HG03060 (cell line): Measurements from ENCODE around the gene VPS54.
"Not testable (repeated sequence)": the region's sequence is repeated elsewhere in the genome, so short reads cannot be mapped to it uniquely, and the experiment has no call there.

ENCODE experiments used
- ATAC-seq: cut with Tn5 transposase; IDR thresholded peaks from one replicate; pipeline ENCODE4 v1.9.1; 2021; ENCODE audit warnings: low read depth, moderate number of reproducible peaks; ENCODE audit not compliant: unreplicated experiment

VPS54 gene

DNA sequence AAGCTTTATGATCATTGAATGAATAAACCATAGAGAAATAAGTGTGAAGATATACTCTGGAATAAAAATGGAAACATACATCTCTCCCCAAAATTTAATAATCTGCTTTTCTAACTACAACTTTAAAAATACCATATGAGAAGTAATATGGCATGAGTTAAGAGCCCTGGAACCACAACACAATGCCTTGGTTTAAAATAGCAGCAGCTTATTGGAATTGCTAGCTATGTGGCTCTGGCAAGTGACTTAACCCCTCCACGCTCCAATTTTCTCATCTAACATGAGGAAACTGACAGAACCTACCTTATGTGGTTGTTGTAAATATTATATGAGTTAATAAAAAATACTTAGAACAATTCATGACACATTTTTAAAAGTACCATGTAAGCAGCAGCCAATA, 76.4 kb downstream of the VPS54 start:
- ATAC-seq: no peak

DNA sequence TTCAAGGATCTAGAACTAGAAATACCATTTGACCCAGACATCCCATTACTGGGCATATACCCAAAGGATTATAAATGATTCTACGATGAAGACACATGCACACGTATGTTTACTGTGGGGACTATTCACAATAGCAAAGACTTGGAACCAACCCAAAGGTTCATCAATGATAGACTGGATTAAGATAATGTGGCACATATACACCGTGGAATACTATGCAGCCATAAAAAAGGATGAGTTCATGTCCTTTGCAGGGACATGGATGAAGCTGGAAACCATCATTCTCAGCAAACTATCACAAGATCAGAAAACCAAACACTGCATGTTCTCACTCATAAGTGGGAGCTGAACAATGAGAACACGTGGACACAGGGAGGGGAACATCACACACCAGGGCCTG, 87.1 kb downstream of the VPS54 start:
- ATAC-seq: not testable (repeated sequence)

DNA sequence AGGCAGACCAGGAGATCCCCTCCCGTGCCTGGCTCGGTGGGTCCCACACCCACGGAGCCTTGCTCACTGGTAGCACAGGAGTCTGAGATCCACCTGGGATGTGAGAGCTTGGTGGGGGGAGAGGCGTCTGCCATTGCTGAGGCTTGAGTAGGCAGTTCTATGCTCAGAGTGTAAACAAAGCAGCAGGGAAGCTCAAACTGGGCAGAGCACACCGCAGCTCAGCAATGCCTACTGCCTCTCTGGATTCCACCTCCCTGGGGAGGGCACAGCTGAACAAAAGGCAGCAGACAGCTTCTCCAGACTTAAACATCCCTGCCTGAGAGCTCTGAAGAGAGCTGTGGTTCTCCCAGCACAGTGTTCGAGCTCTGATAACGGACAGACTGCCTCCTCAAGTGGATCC, 92.4 kb downstream of the VPS54 start:
- no peak for ATAC-seq

DNA sequence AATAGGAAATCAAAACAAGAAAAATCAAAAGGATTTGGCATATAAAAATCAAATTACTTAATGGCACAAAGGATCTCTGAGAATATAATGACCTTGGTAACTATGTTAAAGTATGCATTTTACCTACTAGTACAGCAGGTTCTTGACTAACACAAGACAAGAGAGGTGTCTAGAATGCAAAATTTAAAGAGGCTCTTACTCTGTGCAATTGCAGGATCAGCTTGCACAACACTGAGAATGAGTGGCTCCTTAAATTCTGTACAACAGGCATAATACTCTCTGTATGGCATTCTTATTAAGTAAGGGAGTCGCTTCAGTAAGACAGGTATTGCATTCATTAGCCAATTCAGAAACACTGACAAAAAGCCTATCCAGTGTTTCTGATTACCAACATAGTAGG, 104.9 kb downstream of the VPS54 start:
- no peak for ATAC-seq

DNA sequence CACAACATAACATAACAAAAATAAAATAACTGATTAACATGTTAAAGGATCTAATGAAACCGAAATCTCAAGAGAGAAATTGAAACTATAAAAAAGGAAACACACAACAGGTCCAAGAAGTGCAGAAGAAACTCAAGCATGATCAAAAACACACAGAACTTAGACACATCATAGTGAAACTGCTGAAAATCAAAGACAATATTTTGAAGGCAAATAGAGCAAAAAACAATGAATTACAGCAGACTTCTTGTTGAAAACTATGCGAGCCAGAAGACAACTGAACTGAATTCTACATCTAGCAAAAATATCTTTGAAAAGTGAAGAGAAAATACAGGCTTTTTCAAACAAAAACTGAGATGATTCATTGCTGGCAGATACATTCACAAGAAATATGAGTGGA, 116.2 kb downstream of the VPS54 start:
- peak; percentile 54 for ATAC-seq

DNA sequence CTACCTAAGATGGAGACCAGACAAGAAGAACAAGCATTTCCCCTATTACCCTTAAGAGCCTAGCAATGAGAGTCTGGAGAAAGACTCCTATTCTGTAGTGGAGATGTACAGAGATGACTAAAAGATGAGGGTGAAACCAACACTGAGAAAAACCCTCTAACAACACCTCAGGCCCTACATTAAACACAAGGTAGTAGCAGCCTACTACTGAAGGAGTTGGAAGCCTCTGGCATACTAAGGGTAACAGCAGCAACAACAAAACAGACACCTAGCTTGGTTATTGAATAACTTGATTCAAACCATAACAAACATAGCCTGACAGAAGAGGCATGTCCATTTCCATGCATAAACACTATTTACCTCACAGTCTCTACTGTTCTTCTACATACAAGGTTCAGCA, 117.1 kb downstream of the VPS54 start:
- no peak for ATAC-seq

DNA sequence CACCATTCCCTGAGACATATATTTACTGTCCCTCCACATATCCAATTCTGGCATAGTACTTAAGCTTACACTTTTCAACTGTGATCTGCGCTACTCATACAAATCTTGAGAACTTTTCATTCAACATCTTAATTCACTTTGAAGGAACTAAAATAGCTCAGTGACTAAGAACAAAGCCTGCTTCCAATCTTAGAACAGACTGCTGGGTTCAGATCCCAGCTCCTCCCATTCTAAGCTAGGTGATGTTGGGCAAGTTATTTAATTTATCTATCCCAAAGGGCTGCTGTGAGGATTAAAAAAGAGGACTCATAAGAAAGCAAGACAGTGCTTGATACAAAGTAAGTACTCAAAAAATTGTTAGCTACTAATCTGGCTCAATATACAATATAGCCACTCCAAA, 119.6 kb downstream of the VPS54 start:
- no peak for ATAC-seq

DNA sequence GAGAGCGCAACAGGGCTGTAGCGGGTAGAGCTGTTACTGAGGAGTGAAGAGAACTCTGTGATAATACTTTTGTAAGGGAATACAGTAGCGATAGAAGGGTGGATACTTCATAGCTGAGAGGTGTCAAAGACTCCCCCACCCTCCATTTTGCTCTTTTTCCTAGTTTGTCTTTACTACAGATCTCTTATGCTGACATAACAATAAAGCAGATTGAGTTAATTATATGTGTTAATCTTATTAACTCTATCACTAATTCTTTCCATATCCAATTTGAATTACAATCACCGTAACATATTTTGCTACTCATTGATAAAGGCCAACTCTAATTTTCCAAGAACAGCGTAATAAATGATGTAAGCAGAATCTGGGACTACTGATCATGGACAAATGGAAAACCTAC, 120.4 kb downstream of the VPS54 start:
- no peak for ATAC-seq

DNA sequence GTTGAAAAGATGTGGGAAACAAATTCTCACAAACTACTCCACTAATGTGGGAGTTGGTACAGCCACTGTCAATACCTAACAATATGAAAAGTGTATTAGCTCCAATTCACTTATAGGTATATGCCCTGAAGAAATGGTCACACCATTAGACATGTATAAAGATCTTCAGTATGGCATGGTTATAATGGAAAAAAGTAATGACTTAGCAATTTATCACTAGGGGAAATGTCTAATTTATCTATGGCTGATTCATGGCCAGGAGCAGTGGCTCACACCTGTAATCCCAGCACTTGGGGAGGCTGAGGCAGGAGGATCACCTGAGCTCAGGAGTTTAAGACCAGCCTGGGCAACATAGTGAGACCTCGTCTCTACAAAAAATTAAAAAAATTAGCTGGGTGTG, 125.1 kb downstream of the VPS54 start:
- no peak for ATAC-seq

DNA sequence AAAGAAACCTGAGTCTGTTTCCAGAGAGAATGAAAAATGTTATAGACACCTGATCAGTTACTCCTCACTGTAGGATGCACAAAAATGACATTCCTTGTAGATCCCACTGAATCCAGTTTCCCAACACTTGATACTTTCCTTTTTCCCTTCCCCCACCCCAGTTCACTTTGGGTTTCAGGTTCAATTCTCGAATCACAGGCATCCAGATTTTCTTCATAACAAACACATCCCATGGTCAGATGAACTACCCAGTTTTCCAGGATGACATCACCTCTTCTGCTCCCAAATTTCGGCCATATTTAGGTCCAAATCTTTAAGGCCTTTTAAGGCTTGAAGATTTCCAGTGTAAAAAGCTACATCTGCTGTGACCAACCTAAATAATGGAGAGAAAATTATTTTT, 126.1 kb downstream of the VPS54 start:
- no peak for ATAC-seq

DNA sequence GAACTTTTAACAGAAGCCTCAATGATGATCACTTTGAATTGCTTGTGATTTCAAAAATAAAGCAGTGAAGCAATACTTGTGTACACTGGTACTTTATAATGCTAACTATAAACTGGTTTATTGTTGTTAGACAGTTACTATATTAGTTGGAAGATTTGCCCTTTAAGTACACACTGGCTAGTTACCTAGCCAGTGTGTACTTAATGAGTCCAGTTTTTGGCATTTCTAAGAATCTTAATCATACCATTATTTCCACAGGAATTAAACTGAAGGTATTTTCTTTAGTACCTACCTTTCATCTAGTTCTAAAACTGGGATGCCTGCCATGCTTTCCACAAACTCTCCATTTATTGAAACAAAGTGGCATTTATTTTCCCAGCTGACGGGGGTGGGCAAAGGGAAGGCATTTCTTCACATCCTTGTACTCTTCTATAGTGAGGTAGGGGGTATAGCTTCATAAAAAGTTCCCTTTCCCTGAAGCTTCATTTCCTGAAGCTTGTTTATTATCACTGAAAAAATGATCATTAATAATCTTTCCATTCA, 127.7 kb downstream of the VPS54 start:
- ATAC-seq: no peak

DNA sequence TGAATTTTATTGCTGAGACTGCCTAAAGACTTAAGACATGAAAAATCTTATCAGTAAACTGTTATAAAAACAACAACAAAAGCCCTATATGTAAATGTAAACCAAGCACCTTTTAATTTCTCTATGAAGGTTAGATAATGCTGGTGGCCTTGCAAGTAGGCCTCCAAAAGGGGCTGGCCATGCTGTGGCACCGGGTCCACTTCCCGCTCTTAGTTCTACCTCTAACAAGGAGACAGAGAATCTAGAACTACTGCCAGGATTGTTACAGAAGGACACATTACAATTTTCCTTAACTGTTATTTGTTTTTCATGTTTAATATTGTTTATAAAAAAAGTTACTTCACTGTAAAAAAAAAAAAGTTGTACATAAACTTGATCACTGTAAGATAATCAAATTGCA, 128.6 kb downstream of the VPS54 start:
- ATAC-seq: no peak

DNA sequence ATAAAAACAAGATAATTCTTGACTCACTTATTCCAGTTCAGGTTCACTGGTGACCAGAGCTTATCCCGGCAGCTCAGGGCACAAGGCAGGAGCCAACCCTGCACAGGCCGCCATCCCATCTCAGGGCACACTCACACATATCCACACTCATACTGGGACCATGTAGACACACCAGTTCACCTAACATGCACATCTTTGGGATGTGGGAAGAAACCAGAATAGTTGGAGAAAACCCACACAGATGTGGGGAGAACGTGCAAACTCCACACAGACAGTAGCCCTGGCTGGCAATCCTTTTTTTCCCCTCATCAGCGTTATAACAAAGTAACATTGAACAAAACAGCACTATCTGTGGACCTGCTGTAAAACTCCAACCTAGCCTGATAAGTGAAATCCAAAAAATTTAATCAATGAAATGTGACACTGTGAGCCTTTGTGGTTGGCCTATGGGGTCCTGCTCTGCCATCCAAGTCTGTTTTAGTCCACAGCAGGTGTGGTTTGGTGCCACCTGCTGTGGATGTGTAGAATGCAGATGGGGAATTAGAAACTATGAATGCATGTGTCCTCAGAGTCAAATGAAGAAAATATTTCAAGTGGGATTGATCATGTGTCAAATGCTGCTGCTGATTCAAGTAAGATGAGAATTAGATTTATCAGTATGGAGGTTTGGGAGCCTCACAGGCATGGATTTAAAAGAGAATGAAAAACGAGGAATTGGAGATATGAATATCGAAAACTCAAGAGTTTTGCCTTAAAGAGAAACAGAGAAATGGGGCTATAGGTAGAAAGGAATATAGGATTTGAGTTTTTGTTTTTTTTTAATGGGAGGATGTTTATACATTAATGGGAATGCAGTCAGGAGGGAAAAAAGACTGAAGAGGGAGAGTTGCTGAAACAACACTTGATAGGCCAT, 130.5 kb downstream of the VPS54 start:
- ATAC-seq: no peak

DNA sequence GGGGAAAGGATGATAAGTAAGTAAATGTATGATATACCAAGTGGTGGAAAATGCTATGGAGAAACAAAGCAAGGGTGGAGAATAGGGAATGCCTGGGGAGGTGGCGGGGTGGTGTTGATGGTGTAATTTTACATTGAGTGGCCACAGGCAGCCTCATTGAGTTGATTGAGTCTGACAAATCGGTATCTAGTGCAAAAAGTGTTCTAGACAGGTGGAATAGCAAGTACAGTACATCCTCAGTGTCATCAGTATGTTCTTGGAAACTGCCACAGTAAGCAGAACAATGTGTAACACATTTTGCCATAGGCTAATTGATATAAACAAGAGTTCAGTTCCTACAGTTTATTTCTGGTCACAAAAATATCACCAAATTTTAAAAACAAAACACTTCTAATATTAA, 131.2 kb downstream of the VPS54 start:
- no peak for ATAC-seq

DNA sequence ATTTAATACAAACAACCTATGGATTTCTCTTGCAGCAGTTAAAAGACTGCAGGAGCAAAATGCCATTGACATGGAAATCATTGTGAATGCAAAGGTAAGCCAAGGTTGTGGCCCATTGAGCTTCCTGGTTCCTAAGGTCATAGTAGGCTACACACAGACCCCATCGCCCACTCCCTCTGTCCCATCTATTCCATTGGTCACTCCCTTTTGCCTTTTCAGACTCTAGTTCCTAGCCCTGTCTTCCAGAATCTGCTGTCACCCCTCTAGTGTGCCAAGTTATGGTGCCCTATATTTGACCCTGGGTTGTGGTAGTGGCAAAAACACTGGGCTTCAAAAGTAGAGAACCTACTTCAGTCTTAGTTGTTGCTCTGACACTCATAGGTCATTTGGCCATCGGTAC, 132.8 kb downstream of the VPS54 start:
- no peak for ATAC-seq

DNA sequence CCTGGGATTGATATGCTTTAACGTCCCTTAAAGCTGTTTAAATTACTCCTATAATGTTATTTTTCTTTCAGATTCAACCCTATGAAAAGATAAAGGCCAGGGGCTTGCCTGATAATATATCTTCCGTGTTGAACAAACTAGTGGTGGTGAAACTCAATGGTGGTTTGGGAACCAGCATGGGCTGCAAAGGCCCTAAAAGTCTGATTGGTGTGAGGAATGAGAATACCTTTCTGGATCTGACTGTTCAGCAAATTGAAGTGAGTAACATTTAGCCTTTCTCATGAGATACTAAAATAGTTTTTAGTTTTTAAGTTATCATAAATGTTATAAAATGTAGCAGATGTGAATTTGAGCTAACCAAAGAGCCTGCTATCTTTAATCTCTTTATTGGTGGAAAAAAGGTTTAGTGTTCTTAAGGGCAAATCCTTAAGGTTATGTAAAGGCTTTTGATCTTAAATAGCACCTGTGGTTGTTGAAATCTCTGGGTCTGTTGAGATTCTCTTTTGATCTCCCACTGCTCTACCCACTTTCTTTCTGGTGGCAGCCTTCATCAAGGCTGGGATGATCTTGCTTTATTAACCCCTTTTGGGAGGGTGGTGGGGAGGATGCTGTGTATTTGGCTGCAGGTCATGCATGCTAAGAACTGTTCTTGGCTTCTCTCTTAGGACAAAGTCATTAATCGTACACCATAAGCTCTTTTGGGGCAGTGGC, 136.7 kb downstream of the VPS54 start:
- no peak for ATAC-seq

DNA sequence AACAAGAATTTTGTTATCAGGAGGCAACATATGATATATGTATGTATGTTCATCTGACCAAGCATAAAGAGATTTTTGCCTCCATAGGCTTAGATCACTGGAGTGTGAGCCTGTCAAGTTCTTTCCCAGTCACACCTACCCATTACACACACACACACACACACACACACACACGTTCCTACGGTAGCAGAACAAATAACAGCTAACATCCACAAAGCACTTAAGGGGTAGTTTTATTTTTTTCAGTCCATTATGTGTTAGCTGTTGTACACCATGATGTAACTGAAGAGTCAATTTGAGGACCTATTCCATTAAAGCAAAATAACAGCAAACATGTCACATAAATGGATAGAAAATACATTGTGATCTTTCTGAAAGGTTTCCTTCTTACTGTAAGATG, 138.0 kb downstream of the VPS54 start:
- ATAC-seq: no peak

DNA sequence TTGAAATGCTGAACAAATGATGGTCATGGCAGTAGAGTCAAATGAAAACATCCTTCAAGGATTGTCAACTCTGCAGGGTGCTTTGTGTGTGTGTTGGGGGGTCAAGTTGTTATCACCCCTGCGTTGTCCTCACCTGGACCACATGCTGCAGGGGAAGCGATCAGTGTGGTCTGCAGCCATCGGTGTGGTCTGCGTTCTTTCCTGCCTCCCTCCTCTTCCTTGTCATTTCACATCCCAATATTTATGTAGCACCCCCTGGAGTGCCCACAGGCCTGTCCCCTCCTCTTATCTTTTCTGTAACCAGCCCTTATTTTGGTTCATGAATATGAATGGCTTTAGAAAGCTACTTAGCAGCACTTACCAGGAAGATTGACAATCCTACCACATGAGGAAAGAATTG, 138.6 kb downstream of the VPS54 start:
- ATAC-seq: no peak

DNA sequence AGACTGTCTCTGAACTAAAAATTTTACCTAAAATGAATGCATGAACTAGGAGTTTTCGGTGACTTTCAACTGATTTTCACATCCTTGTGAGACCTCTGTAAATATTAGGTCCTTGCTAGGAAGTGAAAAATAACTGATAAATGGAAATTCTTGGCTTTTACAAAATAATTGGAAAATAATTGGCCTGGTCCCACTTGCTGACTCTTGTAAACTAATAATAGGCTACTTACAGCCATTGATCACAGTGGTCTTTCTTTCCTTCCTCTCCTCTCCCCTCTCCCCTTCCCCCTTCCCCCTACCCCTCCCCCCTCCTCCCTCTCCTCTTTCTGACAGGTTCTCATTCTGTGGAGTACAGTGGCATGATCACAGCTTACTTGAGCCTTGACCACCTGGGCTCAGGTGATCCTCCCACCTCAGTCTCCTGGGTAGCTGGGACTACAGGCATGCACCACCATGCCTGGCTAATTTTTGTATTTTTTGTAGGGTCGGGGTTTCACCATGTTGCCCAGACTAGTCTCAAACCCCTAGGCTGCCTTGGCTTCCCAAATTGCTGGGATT, 139.3 kb downstream of the VPS54 start:
- no peak for ATAC-seq

DNA sequence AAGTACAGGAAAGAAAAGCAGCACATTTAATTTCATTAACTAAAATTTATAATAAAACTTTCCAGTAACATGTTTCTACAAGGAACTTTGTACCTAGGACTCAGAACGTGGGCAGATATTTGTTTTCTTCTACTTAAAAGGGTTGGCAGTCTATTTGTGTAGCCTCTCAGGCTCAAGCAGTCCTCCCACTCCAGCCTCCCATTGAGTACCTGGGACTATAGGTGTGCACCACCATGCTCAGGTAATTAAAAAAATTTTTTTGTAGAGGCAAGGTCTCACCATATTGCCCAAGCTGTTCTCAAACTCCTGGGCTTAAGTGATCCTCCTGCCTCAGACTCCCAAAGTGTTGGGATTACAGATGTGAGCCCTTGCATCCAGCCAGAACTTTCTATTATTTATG, 140.7 kb downstream of the VPS54 start:
- ATAC-seq: no peak

DNA sequence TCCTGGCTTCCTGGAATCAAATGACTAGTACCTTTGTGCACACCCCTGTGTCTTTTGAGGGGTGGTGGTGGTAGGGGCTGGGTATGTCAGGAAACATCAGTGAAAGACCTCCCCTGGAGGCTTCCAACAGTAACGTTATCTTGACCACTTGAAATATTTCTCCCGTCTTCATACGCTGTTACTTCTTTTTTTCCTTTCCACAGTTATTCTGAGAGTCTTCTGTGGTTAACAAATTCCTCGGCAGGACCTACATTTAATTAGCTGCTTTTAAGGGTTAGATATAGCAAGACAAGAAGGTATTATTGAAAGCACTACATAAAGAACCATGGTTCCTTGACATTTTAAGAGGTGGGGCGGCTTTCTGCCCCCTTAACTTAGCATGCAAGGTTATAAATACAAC, 142.9 kb downstream of the VPS54 start:
- ATAC-seq: no peak
